K562 (cell line): Measurements from ENCODE around the gene HNRNPA2B1.

Experiments used
- ATF2 ChIP-seq: sonication (generic); formaldehyde crosslinking; IDR thresholded peaks from 2 replicates; pipeline ENCODE4 v1.8.1; 2022; ENCODE audit warnings: missing genetic modification reagents
- CBX8 ChIP-seq: fragments of 200-600 bp; sonication (generic); IDR thresholded peaks from 2 replicates; pipeline ENCODE4 v1.6.1; 2012; ENCODE audit warnings: borderline replicate concordance, mixed run types, low read depth, mild to moderate bottlenecking, moderate library complexity, mixed read lengths, low read length, control low read depth, inconsistent platforms; ENCODE audit not compliant: poor library complexity, severe bottlenecking; ENCODE audit errors: extremely low read depth
- CTCF ChIP-seq, 3 experiments: IDR thresholded peaks in 2 of 3; conservative IDR thresholded peaks in 1 of 3; 2 replicates each; pipeline ENCODE4 v1.5.1; 2011 to 2012; ENCODE audit warnings: low read length in 3 of 3, mild to moderate bottlenecking in 3 of 3, control low read depth in 2 of 3, improper control_type of control experiment in 1 of 3, inconsistent platforms in 1 of 3, low read depth in 1 of 3, mixed read lengths in 1 of 3, moderate library complexity in 1 of 3; ENCODE audit not compliant: insufficient read depth in 2 of 3
- ELF4 ChIP-seq: fragments of 450-650 bp; formaldehyde crosslinking; IDR thresholded peaks from 2 replicates; pipeline ENCODE4 v1.4.0; 2022; ENCODE audit warnings: missing genetic modification characterization
- FOXJ3 ChIP-seq: sonication (generic); formaldehyde crosslinking; IDR thresholded peaks from 2 replicates; pipeline ENCODE4 v1.4.0; 2020; ENCODE audit warnings: mild to moderate bottlenecking, missing genetic modification reagents
- FOXK1 ChIP-seq: sonication (generic); formaldehyde crosslinking; IDR thresholded peaks from 2 replicates; pipeline ENCODE4 v1.8.0; 2022; ENCODE audit warnings: missing genetic modification reagents, mild to moderate bottlenecking, borderline replicate concordance
- GABPB1 ChIP-seq: sonication (generic); formaldehyde crosslinking; IDR thresholded peaks from 2 replicates; pipeline ENCODE4 v1.8.0; 2022; ENCODE audit warnings: mild to moderate bottlenecking, missing genetic modification reagents
- PRPF4 ChIP-seq: fragments of 200-400 bp; formaldehyde crosslinking; IDR thresholded peaks from one replicate; pipeline ENCODE4 v1.6.1; 2017; ENCODE audit warnings: low read length, low read depth, mild to moderate bottlenecking; ENCODE audit not compliant: insufficient read depth, poor library complexity, severe bottlenecking
- RHOXF2B ChIP-seq: fragments of 250-450 bp; sonication (Bioruptor Pico); conservative IDR thresholded peaks from 2 replicates; pipeline ENCODE4 v1.5.1; 2021
- SIX5 ChIP-seq, 2 experiments: IDR thresholded peaks; 2 replicates each; pipeline ENCODE4 v1.6.1; 2011; ENCODE audit warnings: low read length in 2 of 2, borderline replicate concordance in 1 of 2, low read depth in 1 of 2, mild to moderate bottlenecking in 1 of 2, moderate library complexity in 1 of 2; ENCODE audit not compliant: insufficient read depth in 1 of 2
- UBTF ChIP-seq, 2 experiments: IDR thresholded peaks; 2 replicates each; pipeline ENCODE4 v1.6.1; 2012; ENCODE audit warnings: improper control_type of control experiment in 2 of 2, low read depth in 2 of 2, low read length in 2 of 2, borderline replicate concordance in 1 of 2
- USF2 ChIP-seq: sonication (generic); formaldehyde crosslinking; IDR thresholded peaks from 2 replicates; pipeline ENCODE4 v1.5.0; 2020; ENCODE audit warnings: missing genetic modification reagents
- ZNF253 ChIP-seq: fragments of 250-450 bp; sonication (Bioruptor Pico); conservative IDR thresholded peaks from 2 replicates; pipeline ENCODE4 v1.6.1; 2021; ENCODE audit warnings: mild to moderate bottlenecking

- no peak for TF ChIP-seq PRPF4
- TF ChIP-seq ELF4 (CRISPR knock-in tag) = no peak
- no peak for TF ChIP-seq ATF2 (CRISPR knock-in tag)
- no peak for TF ChIP-seq GABPB1 (CRISPR knock-in tag)
- TF ChIP-seq SIX5 (IDR thresholded peaks at IDR 0.05; ENCODE audit: borderline replicate concordance in 1 of 2, insufficient read depth in 1 of 2, low read depth in 1 of 2, low read length in 2 of 2) = no peak
- no peak for TF ChIP-seq USF2 (CRISPR knock-in tag)
- TF ChIP-seq ZNF253 (CRISPR knock-in tag) = no peak
- TF ChIP-seq RHOXF2B (CRISPR knock-in tag) = no peak
- no peak for TF ChIP-seq CTCF (IDR thresholded peaks at IDR 0.05 in 2 of 3, conservative IDR thresholded peaks at IDR 0.05 in 1 of 3; ENCODE audit: insufficient read depth in 2 of 3, low read depth in 1 of 3, low read length in 3 of 3)
- no peak for TF ChIP-seq FOXJ3 (CRISPR knock-in tag)
- no peak for TF ChIP-seq CBX8
- TF ChIP-seq UBTF (IDR thresholded peaks at IDR 0.05; ENCODE audit: borderline replicate concordance in 1 of 2, low read depth in 2 of 2, low read length in 2 of 2) = no peak
- no peak for TF ChIP-seq FOXK1 (CRISPR knock-in tag)
Observed at GRCh38 chr7:26178272-26178960, 22.1 kb downstream of the HNRNPA2B1 start.
